Measurements from ENCODE around the gene PTPRJ.
"Not testable (repeated sequence)": the region's sequence is repeated elsewhere in the genome, so short reads cannot be mapped to it uniquely, and the experiment has no call there.

The PTPRJ gene

DNA sequence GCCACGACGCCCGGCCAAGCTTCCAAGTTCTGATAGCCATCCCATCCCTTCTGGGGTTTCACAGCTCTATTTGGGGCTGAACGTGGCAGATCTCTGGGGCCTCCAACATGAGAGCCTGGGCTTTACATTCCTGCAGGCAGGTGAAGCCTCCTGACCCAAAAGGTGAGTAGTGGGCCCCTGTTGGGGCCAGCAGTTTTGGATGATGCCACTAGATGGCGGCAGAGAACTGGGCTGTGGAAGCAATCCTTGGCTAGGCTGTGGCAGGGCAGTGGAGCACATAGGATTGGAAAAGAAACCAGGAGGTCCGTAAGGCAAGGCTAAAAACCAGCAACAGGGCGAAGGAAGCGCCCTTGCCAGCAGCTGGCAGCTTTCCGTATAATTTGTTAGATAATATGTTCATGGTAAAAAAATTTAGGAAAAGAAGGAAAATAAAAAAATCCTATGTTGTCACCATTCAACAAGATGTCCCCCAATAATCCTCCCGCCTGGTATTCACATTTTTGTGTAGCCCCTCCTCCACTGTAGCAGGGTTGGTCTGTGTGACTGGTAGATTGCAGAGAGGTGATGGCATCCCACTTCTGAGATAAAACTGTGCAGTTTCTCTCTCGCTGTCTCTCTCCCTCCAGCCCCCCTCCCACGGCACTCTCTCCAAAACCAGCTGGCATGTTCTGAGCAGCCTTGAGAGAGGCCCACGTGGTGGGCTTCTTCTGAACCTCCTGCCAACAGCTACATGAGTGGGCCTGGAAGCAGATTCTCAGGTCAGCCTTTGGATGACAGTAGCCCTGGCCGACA is 192.7 kb downstream of the PTPRJ start:
- peak overlapping the region; percentile 43 for H3K4me3 ChIP-seq (ENCODE audit: low read length)
- TF ChIP-seq, protein P1, sequence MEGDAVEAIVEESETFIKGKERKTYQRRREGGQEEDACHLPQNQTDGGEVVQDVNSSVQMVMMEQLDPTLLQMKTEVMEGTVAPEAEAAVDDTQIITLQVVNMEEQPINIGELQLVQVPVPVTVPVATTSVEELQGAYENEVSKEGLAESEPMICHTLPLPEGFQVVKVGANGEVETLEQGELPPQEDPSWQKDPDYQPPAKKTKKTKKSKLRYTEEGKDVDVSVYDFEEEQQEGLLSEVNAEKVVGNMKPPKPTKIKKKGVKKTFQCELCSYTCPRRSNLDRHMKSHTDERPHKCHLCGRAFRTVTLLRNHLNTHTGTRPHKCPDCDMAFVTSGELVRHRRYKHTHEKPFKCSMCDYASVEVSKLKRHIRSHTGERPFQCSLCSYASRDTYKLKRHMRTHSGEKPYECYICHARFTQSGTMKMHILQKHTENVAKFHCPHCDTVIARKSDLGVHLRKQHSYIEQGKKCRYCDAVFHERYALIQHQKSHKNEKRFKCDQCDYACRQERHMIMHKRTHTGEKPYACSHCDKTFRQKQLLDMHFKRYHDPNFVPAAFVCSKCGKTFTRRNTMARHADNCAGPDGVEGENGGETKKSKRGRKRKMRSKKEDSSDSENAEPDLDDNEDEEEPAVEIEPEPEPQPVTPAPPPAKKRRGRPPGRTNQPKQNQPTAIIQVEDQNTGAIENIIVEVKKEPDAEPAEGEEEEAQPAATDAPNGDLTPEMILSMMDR (conservative IDR thresholded peaks at IDR 0.05; ENCODE audit: low read length): peak; percentile 98
- DNase-seq (ENCODE audit: low read depth): peak; percentile 69

DNA sequence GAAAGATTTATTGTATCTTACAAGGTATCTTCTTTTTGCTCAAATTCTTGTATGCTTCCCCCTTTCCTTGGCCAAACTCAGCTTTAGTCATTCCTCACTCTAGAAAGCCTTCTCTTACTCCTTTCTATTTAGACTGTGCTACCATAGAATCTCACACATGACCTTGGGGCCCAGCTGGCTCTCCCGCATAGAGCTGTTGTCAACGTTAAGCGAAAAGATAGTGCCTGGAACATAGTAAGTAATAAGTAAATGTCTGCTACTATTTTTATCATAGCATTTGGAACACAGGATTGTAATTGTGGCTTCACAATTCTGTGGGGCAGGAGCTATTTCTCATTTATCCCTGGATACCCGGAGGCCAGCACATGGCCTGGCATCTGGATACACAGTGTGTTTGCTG is 197.3 kb downstream of the PTPRJ start:
- H3K4me3 ChIP-seq (ENCODE audit: low read length): no peak overlapping the region
- no peak for DNase-seq (ENCODE audit: low read depth)
- TF ChIP-seq, protein P1 (conservative IDR thresholded peaks at IDR 0.05; ENCODE audit: low read length): no peak

DNA sequence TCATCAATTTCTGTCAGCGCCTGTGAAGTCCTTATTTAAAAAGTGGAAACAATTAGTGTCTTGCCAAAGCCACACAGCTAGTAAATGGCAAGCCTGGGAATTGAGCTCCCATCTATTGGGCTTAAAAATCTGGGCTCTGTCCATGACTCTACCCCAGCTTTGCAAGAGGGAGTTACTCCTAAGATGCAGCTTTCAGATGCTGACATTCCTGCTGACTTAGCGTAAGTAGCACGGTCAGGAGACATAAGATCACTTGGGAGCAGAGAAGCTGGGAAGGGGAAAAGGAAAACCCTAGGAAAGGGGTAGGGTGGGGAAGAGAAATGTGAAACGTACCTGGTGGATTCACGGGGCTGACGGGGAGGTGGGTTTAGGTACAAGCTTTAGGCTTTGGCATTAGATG is 200.3 kb downstream of the PTPRJ start:
- H3K4me3 ChIP-seq (ENCODE audit: low read length): no peak overlapping the region
- TF ChIP-seq, protein P1 (conservative IDR thresholded peaks at IDR 0.05; ENCODE audit: low read length): no peak
- DNase-seq (ENCODE audit: low read depth): no peak

GRCh38 chr11:48182860-48183526 is 202.6 kb downstream of the PTPRJ start:
- no peak for DNase-seq (ENCODE audit: low read depth)
- TF ChIP-seq, protein P1 (conservative IDR thresholded peaks at IDR 0.05; ENCODE audit: low read length): no peak
- H3K4me3 ChIP-seq (ENCODE audit: low read length): no peak overlapping the region

DNA sequence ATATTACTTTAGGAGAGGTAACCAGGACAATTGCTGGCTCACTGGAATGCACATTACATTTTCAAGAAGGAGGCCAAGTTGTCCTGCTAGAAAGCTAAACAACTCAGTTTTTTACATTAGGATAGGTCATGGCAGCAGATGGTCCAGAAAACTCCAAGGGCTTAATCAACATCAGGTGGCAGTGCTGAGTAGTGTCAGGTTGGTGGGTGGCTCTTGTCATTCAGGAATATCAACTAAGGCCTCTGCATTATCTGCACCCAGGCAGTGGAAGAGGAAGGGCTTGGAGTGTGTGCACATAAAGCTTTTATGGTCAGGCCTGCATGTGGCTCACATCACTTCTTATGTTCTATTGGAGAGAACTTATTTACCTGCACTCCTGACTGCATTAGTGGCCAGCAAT is 204.1 kb downstream of the PTPRJ start:
- H3K4me3 ChIP-seq (ENCODE audit: low read length): no peak overlapping the region
- DNase-seq (ENCODE audit: low read depth): no peak
- TF ChIP-seq, protein P1 (conservative IDR thresholded peaks at IDR 0.05; ENCODE audit: low read length): no peak

GRCh38 chr11:48190906-48191654 is 210.7 kb downstream of the PTPRJ start:
- DNase-seq (ENCODE audit: low read depth); H3K4me3 ChIP-seq (ENCODE audit: low read length): not testable (repeated sequence)

DNA sequence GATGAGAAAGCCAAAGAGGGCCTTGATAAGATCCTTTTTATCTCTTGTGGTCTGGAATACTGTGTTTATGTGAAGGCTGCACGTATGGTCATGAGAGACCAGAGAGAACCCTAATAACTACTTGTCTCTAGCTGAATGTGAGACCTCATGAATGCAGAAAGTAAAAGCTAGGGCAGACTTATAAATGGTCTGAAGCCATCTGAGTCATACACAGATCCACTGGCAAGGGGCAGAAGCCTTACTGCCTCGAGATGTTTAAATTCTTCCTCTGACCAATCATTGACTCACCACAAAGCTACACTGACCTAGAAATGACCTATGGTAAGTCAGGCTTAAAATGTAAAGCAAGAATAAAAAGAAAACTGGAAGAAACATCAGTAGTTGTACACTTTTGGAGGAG is 213.5 kb downstream of the PTPRJ start:
- no peak overlapping the region for H3K4me3 ChIP-seq (ENCODE audit: low read length)
- DNase-seq (ENCODE audit: low read depth): peak; percentile 46
- TF ChIP-seq, protein P1 (conservative IDR thresholded peaks at IDR 0.05; ENCODE audit: low read length): no peak

Data from AG10803 (cell line).